ENCODE measurements around the gene RIMS1.

GRCh38 chr6:72037006-72037405 lies 150.7 kb downstream of the RIMS1 start:
- TF ChIP-seq CTCF (IDR thresholded peaks at IDR 0.05), result no peak
- TF ChIP-seq POLR2A (IDR thresholded peaks at IDR 0.05), result no peak
